Anterior cingulate cortex (tissue), 58 donors: Measurements from ENCODE around the gene BNIP5.

Experiments used
- DNase-seq, 58 donors: peaks; one replicate each; lab custom pipeline; 2025; lab: John Stamatoyannopoulos, UW

Gene BNIP5

GRCh38 chr6:36336779-36337241, at the start of gene BNIP5:
TSS of gene BNIP5 (minus strand) at chr6:36336888. CDS start at chr6:36330690, 6,198 bp downstream.
- DNase-seq: no peak

- DNase-seq: no peak
These were observed 47.4 kb upstream of the BNIP5 start for GRCh38 chr6:36384095-36384494.

- DNase-seq: no peak
These were observed 46.9 kb upstream of the BNIP5 start for GRCh38 chr6:36383606-36384005.

GRCh38 chr6:36382976-36383375, 46.3 kb upstream of the BNIP5 start:
- no peak for DNase-seq

- no peak for DNase-seq
These were observed 45.1 kb upstream of the BNIP5 start for GRCh38 chr6:36381502-36382389.

GRCh38 chr6:36380166-36380565, 43.5 kb upstream of the BNIP5 start:
- no peak for DNase-seq

- no peak for DNase-seq
These were observed 42.2 kb upstream of the BNIP5 start for GRCh38 chr6:36378936-36379335.

GRCh38 chr6:36378243-36378920, 41.7 kb upstream of the BNIP5 start:
- no peak for DNase-seq

GRCh38 chr6:36377594-36377993, 40.9 kb upstream of the BNIP5 start:
- no peak for DNase-seq

- DNase-seq: no peak
These were observed 40.1 kb upstream of the BNIP5 start for GRCh38 chr6:36376742-36377141.

GRCh38 chr6:36376183-36376582, 39.5 kb upstream of the BNIP5 start:
- no peak for DNase-seq

- no peak for DNase-seq
These were observed 39.0 kb upstream of the BNIP5 start for GRCh38 chr6:36375644-36376155.

- peak in 1 of 58 donors; percentile 10 for DNase-seq
These were observed 38.3 kb upstream of the BNIP5 start for GRCh38 chr6:36374972-36375371.

GRCh38 chr6:36374194-36374593, 37.5 kb upstream of the BNIP5 start:
- no peak for DNase-seq

GRCh38 chr6:36373368-36374019, 36.8 kb upstream of the BNIP5 start:
- DNase-seq: no peak

- no peak for DNase-seq
These were observed 35.4 kb upstream of the BNIP5 start for GRCh38 chr6:36372088-36372487.

- DNase-seq: no peak
These were observed 34.5 kb upstream of the BNIP5 start for GRCh38 chr6:36371211-36371610.

GRCh38 chr6:36370638-36371037, 34.0 kb upstream of the BNIP5 start:
- no peak for DNase-seq

GRCh38 chr6:36368921-36369865, 32.5 kb upstream of the BNIP5 start:
- DNase-seq: no peak

- no peak for DNase-seq
These were observed 31.7 kb upstream of the BNIP5 start for GRCh38 chr6:36368421-36368820.
